Measurements from ENCODE around the gene C1S. TPM values are rescaled to one million over a fixed set of nuclear protein-coding genes. Genes with fewer than 3 reads are reported as not detected.
A peak's percentile ranks its signal among the peaks of the same experiment; 100 is the strongest.

C1S gene
- total and polyA plus RNA-seq, 9 of the 15 experiments (the other 6 are each of a cell fraction or from before 2014, with no cell fraction given), result 0.08 to 0.84 (median 0.27) TPM

GRCh38 chr12:7018350-7019042 is 42.0 kb upstream of the C1S start, which contains the start of gene LPCAT3 (continued):
- no peak for TF ChIP-seq MGA (IDR thresholded peaks at IDR 0.05)
- TF ChIP-seq NONO (IDR thresholded peaks at IDR 0.05; ENCODE audit: low read depth in 2 of 2, low read length in 1 of 2), result no peak
- peak; percentile 41 for TF ChIP-seq EGR1 (conservative IDR thresholded peaks at IDR 0.05)
- TF ChIP-seq ZNF766 (CRISPR knock-in tag; conservative IDR thresholded peaks at IDR 0.05), result no peak
- no peak for TF ChIP-seq PTTG1 (tag; IDR thresholded peaks at IDR 0.05; ENCODE audit: low read depth)
- TF ChIP-seq NFRKB (IDR thresholded peaks at IDR 0.05; ENCODE audit: low read depth), result no peak
- peak; percentile 33 for TF ChIP-seq NFYB (IDR thresholded peaks at IDR 0.05; ENCODE audit: extremely low read depth, insufficient read length)
- no peak for TF ChIP-seq RREB1 (CRISPR knock-in tag; IDR thresholded peaks at IDR 0.05)
- TF ChIP-seq MAFF (IDR thresholded peaks at IDR 0.05; ENCODE audit: low read length), result no peak
- TF ChIP-seq ADNP (tag; IDR thresholded peaks at IDR 0.05), result no peak

Measured in K562 (cell line).